Thyroid gland (tissue), 4 donors: Measurements from ENCODE around the gene EXOC6.

Source experiments
- POLR2A ChIP-seq, 2 donors: fragments of 450-650 bp; IDR thresholded peaks; one replicate each; pipeline ENCODE4 v1.6.1; 2017; ENCODE audit warnings: antibody characterized with exemption in 2 of 2, mild to moderate bottlenecking in 2 of 2, moderate library complexity in 1 of 2
- TF ChIP-seq, protein P1 (sequence below), 6 experiments: fragments of 200-600 bp in 3 of 6; fragments of 450-650 bp in 3 of 6; sonication (generic) in 3 of 6; IDR thresholded peaks; one replicate each; pipeline ENCODE4 v1.5.1; 2016 to 2019; ENCODE audit warnings: antibody characterized with exemption in 6 of 6, mild to moderate bottlenecking in 2 of 6, inconsistent platforms in 1 of 6, moderate library complexity in 1 of 6

GRCh38 chr10:92832121-92832520 lies 16.2 kb upstream of the EXOC6 start:
- TF ChIP-seq, protein P1, sequence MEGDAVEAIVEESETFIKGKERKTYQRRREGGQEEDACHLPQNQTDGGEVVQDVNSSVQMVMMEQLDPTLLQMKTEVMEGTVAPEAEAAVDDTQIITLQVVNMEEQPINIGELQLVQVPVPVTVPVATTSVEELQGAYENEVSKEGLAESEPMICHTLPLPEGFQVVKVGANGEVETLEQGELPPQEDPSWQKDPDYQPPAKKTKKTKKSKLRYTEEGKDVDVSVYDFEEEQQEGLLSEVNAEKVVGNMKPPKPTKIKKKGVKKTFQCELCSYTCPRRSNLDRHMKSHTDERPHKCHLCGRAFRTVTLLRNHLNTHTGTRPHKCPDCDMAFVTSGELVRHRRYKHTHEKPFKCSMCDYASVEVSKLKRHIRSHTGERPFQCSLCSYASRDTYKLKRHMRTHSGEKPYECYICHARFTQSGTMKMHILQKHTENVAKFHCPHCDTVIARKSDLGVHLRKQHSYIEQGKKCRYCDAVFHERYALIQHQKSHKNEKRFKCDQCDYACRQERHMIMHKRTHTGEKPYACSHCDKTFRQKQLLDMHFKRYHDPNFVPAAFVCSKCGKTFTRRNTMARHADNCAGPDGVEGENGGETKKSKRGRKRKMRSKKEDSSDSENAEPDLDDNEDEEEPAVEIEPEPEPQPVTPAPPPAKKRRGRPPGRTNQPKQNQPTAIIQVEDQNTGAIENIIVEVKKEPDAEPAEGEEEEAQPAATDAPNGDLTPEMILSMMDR (IDR thresholded peaks at IDR 0.05) = no peak
- TF ChIP-seq POLR2A (IDR thresholded peaks at IDR 0.05) = no peak
